Left lung (tissue), 10 donors: ENCODE results near the gene TRAF2. TPM values are rescaled to one million over a fixed set of nuclear protein-coding genes. Genes with fewer than 3 reads are reported as not detected.
A peak's percentile ranks its signal among the peaks of the same experiment; 100 is the strongest.
"Not testable (repeated sequence)": the region's sequence is repeated elsewhere in the genome, so short reads cannot be mapped to it uniquely, and the experiment has no call there.

Source experiments
- ATAC-seq: fragments of 200-7000 bp; cut with Tn5 transposase; one replicate; pipeline ENCODE4 v1.9.1; 2020; ENCODE audit warnings: moderate library complexity
- DNase-seq, 4 donors: peaks; one replicate each; pipeline ENCODE4 v3.0.0-alpha.2; 2013 to 2020
- H3K27ac ChIP-seq, 2 donors: fragments of 200-600 bp; sonication (generic) in 1 of 2; one replicate each; pipeline versions ENCODE4 v1.5.0 to v1.8.0; 2020 to 2021
- H3K27me3 ChIP-seq, 2 donors: fragments of 200-600 bp; sonication (generic) in 1 of 2; one replicate each; pipeline versions ENCODE4 v1.5.0 to v1.8.0; 2020 to 2021
- H3K36me3 ChIP-seq, 2 donors: fragments of 200-600 bp; sonication (generic) in 1 of 2; one replicate each; pipeline versions ENCODE4 v1.5.0 to v1.8.0; 2020 to 2021
- H3K4me1 ChIP-seq, 2 donors: fragments of 200-600 bp; one replicate each; pipeline ENCODE4 v1.8.0; 2021
- H3K4me3 ChIP-seq, 2 donors: fragments of 200-600 bp; sonication (generic) in 1 of 2; one replicate each; pipeline versions ENCODE4 v1.5.0 to v1.8.0; 2020 to 2021; ENCODE audit warnings: mild to moderate bottlenecking in 1 of 2
- H3K9me3 ChIP-seq, 2 donors: fragments of 200-600 bp; sonication (generic) in 1 of 2; one replicate each; pipeline versions ENCODE4 v1.5.0 to v1.8.0; 2020 to 2021
- CTCF ChIP-seq, 2 donors: fragments of 200-600 bp; sonication (generic) in 1 of 2; IDR thresholded peaks; one replicate each; pipeline versions ENCODE4 v1.5.0 to v1.8.0; 2021; ENCODE audit warnings: antibody characterized with exemption in 2 of 2
- intact Hi-C, 2 donors: fragments of 100-400 bp; cut with DNase I; formaldehyde crosslinking; loops; one replicate each; pipeline versions ENCODE4 v1.11.2 to v1.14.2; 2022
- polyA plus RNA-seq, 6 donors: library from polyadenylated mRNA; unstranded; fragments of 120-200 nt; gene quantifications; one replicate each; pipeline ENCODE4 v1.2.1, GENCODE V29; 2013; ENCODE audit not compliant: insufficient read length in 6 of 6
- total RNA-seq, 2 donors: library from RNA; stranded (reverse); fragmentation: NEBNext Ultra II Directional; extraction: Animal tissue kit (Norgen Biotek cat#: 25700); gene quantifications; one replicate each; pipeline ENCODE4 v1.2.1, GENCODE V29; 2021
- donor health status: DM: no; HTN: yes; CAD: no.
- donor health status: DM: no; HTN: no; CAD: no.

The TRAF2 gene
- total and polyA plus RNA-seq, 8 donors, result 12.4 to 22.4 (median 15.9) TPM

GRCh38 chr9:136842380-136842948 lies 43.9 kb upstream of the TRAF2 start, which contains the start of gene AJM1:
Gene AJM1, plus strand, starts transcription at chr9:136842478. Its CDS starts 1,937 bp downstream, at chr9:136844415.
- intact Hi-C loops, result not testable (repeated sequence)

GRCh38 chr9:136843159-136843800 lies 43.0 kb upstream of the TRAF2 start:
- Histone ChIP-seq H3K27me3 (peaks cover 33 to 58% of the 10 kb centered on the region in 2 donors), H3K36me3 (peaks cover 0 to 28% of the 10 kb centered on the region in 2 donors), H3K4me1 (peaks cover 25 to 59% of the 10 kb centered on the region in 2 donors)
- ATAC-seq, H3K27ac ChIP-seq, DNase-seq, intact Hi-C loops, H3K9me3 ChIP-seq, H3K4me3 ChIP-seq: not testable (repeated sequence)

More at GRCh38 chr9:136842380-136842948, 43.9 kb upstream of the TRAF2 start, which contains the start of gene AJM1:
- not testable (repeated sequence) for H3K9me3 ChIP-seq, H3K27ac ChIP-seq
- ATAC-seq (peak; percentile 78), DNase-seq (peak; percentile 69 to 91 (median 78))
- H3K4me3 ChIP-seq, result peak within 1 kb of the TSS; percentile 14 to 46
- H3K4me1 ChIP-seq, result peaks cover 25 to 51% of the 10 kb centered on the region in 2 donors
- H3K27me3 ChIP-seq, result peaks cover 33 to 49% of the 10 kb centered on the region in 2 donors
- TF ChIP-seq CTCF (IDR thresholded peaks at IDR 0.05), result peak; percentile 86 to 90
- peaks cover 0 to 36% of the 10 kb centered on the region in 2 donors for H3K36me3 ChIP-seq

GRCh38 chr9:136843801-136844740 lies 42.2 kb upstream of the TRAF2 start:
- Histone ChIP-seq H3K27me3 (peaks cover 33 to 61% of the 10 kb centered on the region in 2 donors), H3K4me1 (peaks cover 25 to 62% of the 10 kb centered on the region in 2 donors), H3K36me3 (peaks cover 0 to 20% of the 10 kb centered on the region in 2 donors)
- H3K27ac ChIP-seq, H3K4me3 ChIP-seq, intact Hi-C loops, H3K9me3 ChIP-seq, ATAC-seq, DNase-seq: not testable (repeated sequence)
- peak; percentile 58 to 74 for TF ChIP-seq CTCF (IDR thresholded peaks at IDR 0.05)

GRCh38 chr9:136844761-136845464 lies 41.4 kb upstream of the TRAF2 start:
- peaks cover 33 to 61% of the 10 kb centered on the region in 2 donors for H3K27me3 ChIP-seq
- peaks cover 0 to 12% of the 10 kb centered on the region in 2 donors for H3K36me3 ChIP-seq
- intact Hi-C loops, result no loop called here
- no peak overlapping the region for H3K27ac ChIP-seq
- TF ChIP-seq CTCF (IDR thresholded peaks at IDR 0.05), result no peak
- H3K4me1 ChIP-seq, result peaks cover 29 to 67% of the 10 kb centered on the region in 2 donors
- no peak for DNase-seq
- no peaks in the 10 kb centered on the region for H3K9me3 ChIP-seq
- ATAC-seq, result no peak
- no peak overlapping the region for H3K4me3 ChIP-seq
